HG02938 (cell line): Measurements from ENCODE around the gene KDM2A.

ENCODE experiments used
- ATAC-seq: cut with Tn5 transposase; IDR thresholded peaks from one replicate; pipeline ENCODE4 v1.9.1; 2021; ENCODE audit warnings: mild to moderate bottlenecking, moderate library complexity; ENCODE audit not compliant: unreplicated experiment

Gene KDM2A

GRCh38 chr11:67300256-67300755, 181.2 kb downstream of the KDM2A start:
- no peak for ATAC-seq

- no peak for ATAC-seq
Measured at GRCh38 chr11:67300756-67301312, 181.8 kb downstream of the KDM2A start.

GRCh38 chr11:67301313-67301921, 182.4 kb downstream of the KDM2A start:
- no peak for ATAC-seq

GRCh38 chr11:67301951-67302516, 183.0 kb downstream of the KDM2A start:
- ATAC-seq = no peak

GRCh38 chr11:67302571-67303131, 183.6 kb downstream of the KDM2A start:
- no peak for ATAC-seq

GRCh38 chr11:67303132-67303834, 184.2 kb downstream of the KDM2A start, which contains the start of gene SSH3:
SSH3 (plus strand) TSS chr11:67303530; CDS start chr11:67303626, 96 bp downstream.
- ATAC-seq = no peak

- no peak for ATAC-seq
Measured at GRCh38 chr11:67303835-67304411, 184.9 kb downstream of the KDM2A start.

GRCh38 chr11:67304511-67305113, 185.5 kb downstream of the KDM2A start:
- no peak for ATAC-seq

- no peak for ATAC-seq
Measured at GRCh38 chr11:67306769-67307544, 187.9 kb downstream of the KDM2A start.

- ATAC-seq = no peak
Measured at GRCh38 chr11:67307545-67308001, 188.5 kb downstream of the KDM2A start.
